DND-41 (cell line): ENCODE data around the gene SPINT2.

ENCODE experiments used
- EZH2 ChIP-seq: IDR thresholded peaks from 3 replicates; pipeline ENCODE4 v1.6.1; 2012; ENCODE audit warnings: borderline replicate concordance, low read depth, mild to moderate bottlenecking, moderate library complexity, low read length, inconsistent platforms; ENCODE audit not compliant: severe bottlenecking
- TF ChIP-seq, protein P1 (sequence below): IDR thresholded peaks from 2 replicates; pipeline ENCODE4 v1.5.1; 2012; ENCODE audit warnings: borderline replicate concordance, low read length, moderate library complexity, mild to moderate bottlenecking; ENCODE audit not compliant: poor library complexity, severe bottlenecking; ENCODE audit errors: extremely low read depth

DNA sequence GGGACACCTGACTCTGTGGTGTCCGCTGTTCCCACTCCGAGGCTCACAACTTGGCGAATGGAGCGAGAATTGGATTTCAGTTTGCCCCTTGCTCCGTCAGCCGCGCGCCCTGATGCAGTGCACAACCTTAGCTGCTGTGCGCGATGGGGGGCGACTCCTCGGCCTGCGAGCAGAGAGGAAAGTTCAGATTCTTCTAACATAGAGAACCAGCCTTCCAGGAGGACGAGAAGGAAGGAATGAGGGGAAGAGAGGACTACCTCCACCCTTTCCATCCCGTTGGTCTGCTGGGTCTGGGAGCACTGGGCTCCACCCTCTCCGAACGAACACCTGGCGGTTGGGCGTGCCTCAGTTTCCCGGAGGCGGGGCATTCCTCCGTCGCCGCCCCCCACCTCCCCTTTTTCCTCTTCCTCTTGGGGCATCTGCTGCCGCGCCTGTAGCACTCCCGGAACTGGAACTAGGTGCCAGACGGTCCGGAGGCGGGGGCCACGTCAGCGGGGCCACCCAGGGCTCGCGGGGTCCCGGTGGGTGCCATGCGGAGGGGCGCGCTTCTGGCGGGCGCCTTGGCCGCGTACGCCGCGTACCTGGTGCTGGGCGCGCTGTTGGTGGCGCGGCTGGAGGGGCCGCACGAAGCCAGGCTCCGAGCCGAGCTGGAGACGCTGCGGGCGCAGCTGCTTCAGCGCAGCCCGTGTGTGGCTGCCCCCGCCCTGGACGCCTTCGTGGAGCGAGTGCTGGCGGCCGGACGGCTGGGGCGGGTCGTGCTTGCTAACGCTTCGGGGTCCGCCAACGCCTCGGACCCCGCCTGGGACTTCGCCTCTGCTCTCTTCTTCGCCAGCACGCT, 55.3 kb downstream of the SPINT2 start, which contains the start of gene KCNK6:
- TF ChIP-seq, protein P1, sequence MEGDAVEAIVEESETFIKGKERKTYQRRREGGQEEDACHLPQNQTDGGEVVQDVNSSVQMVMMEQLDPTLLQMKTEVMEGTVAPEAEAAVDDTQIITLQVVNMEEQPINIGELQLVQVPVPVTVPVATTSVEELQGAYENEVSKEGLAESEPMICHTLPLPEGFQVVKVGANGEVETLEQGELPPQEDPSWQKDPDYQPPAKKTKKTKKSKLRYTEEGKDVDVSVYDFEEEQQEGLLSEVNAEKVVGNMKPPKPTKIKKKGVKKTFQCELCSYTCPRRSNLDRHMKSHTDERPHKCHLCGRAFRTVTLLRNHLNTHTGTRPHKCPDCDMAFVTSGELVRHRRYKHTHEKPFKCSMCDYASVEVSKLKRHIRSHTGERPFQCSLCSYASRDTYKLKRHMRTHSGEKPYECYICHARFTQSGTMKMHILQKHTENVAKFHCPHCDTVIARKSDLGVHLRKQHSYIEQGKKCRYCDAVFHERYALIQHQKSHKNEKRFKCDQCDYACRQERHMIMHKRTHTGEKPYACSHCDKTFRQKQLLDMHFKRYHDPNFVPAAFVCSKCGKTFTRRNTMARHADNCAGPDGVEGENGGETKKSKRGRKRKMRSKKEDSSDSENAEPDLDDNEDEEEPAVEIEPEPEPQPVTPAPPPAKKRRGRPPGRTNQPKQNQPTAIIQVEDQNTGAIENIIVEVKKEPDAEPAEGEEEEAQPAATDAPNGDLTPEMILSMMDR = no peak
- TF ChIP-seq EZH2 = no peak
